Fibroblast of lung (primary cell): ENCODE measurements around the gene FN3KRP.

Source experiments
- CTCF ChIP-seq, 2 donors: IDR thresholded peaks in 1 of 2; conservative IDR thresholded peaks in 1 of 2; 1 replicate in 1 of 2; 2 replicates in 1 of 2; pipeline ENCODE4 v1.5.1; 2011 to 2012; ENCODE audit warnings: low read length in 2 of 2, control low read depth in 1 of 2, inconsistent platforms in 1 of 2, low read depth in 1 of 2, mild to moderate bottlenecking in 1 of 2
- EZH2 ChIP-seq: IDR thresholded peaks from 2 replicates; pipeline ENCODE4 v1.5.1; 2012; ENCODE audit warnings: low read length, control low read depth, mild to moderate bottlenecking; ENCODE audit errors: missing control alignments

GRCh38 chr17:82734987-82735866 is 18.7 kb downstream of the FN3KRP start, which contains the start of gene FN3K:
- TF ChIP-seq CTCF (conservative IDR thresholded peaks at IDR 0.05 in 1 of 2, IDR thresholded peaks at IDR 0.05 in 1 of 2; ENCODE audit: low read depth in 1 of 2, low read length in 2 of 2), result no peak
- no peak for TF ChIP-seq EZH2
